HUES6 (cell line): ENCODE data around the gene RLBP1.

Experiments used
- H3K27ac ChIP-seq: 2 replicates; pipeline ENCODE4 v1.7.0; 2013; ENCODE audit warnings: low read depth, mild to moderate bottlenecking, low read length, inconsistent platforms
- H3K27me3 ChIP-seq: 2 replicates; pipeline ENCODE4 v1.6.1; 2013; ENCODE audit warnings: low read length; ENCODE audit not compliant: control insufficient read depth, insufficient read depth
- H3K36me3 ChIP-seq: 2 replicates; pipeline ENCODE4 v1.6.1; 2013; ENCODE audit warnings: low read length; ENCODE audit not compliant: control insufficient read depth, insufficient read depth
- H3K4me1 ChIP-seq: 2 replicates; pipeline ENCODE4 v1.6.1; 2013; ENCODE audit warnings: low read length; ENCODE audit not compliant: control insufficient read depth, insufficient read depth
- H3K4me3 ChIP-seq: 2 replicates; pipeline ENCODE4 v1.5.1; 2013; ENCODE audit warnings: low read depth, low read length
- H3K9ac ChIP-seq: one replicate; pipeline ENCODE4 v1.6.1; 2013; ENCODE audit warnings: mild to moderate bottlenecking, low read length
- H3K9me3 ChIP-seq: 2 replicates; pipeline ENCODE4 v1.6.1; 2013; ENCODE audit warnings: low read depth, low read length; ENCODE audit not compliant: control insufficient read depth, insufficient read depth

RLBP1 gene

DNA sequence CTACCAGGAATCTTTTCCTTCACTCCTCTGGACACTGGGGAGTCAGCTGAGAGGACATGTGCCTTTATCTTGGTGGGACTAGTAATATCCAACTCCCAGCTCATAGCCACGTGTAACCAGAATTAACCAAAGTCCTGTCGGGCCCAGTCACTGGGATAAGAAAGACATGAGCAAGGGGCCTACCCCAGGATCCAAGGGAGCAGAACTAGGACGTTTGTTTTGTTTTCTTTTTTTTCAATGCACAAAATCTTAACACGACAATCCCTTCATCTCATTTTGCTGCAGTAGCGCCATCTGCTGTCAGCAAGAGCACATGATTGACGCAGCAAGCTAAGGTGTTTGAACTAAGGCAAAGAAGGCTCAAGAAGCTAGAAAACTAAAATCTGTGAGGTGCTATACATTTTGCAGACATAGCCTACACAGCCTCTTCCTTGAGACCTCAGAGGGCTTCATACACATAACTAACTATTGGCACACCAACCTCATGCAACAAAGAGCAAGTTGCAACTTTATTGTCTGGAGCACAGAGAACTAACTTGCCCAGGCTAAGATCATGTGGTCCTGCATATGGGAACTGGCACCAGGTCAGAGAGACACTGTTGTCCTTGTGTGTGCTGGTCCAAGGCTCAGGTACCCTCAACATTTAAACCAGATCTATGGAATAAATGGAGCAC is 43.6 kb downstream of the RLBP1 start:
- no peaks in the 10 kb centered on the region for H3K27me3 ChIP-seq
- H3K27ac ChIP-seq, result no peak overlapping the region
- no peaks in the 10 kb centered on the region for H3K9me3 ChIP-seq

GRCh38 chr15:89177116-89177515 is 44.3 kb downstream of the RLBP1 start:
- Histone ChIP-seq H3K27ac (no peak overlapping the region), H3K36me3 (no peaks in the 10 kb centered on the region), H3K27me3 (no peaks in the 10 kb centered on the region)

More for the DNA sequence above, 43.6 kb downstream of the RLBP1 start:
- no peaks in the 10 kb centered on the region for H3K4me1 ChIP-seq
- H3K4me3 ChIP-seq, result no peak overlapping the region
- H3K9ac ChIP-seq, result no peak overlapping the region
- H3K36me3 ChIP-seq, result no peaks in the 10 kb centered on the region

DNA sequence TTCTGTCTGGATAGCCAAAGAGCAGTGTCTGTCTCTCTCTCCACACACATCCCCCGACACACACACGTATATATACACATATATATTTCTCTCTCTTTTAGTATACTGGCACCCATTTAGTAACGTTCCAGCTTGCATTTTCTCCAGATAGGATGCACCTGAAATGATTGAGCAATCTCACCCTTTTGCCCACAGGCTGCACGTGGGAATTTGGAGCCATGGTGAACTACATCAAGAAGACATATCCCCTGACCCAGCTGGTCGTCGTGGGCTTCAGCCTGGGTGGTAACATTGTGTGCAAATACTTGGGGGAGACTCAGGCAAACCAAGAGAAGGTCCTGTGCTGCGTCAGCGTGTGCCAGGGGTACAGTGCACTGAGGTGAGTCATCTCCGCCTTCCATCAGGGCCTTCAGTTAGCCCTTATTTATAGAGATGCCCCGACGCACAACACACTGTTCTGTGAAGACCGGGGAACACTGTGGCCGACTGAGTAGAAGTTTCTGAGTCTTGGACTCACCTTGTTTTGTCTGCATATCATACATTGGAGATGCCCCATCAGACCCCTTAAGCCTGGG is 45.7 kb downstream of the RLBP1 start:
- H3K4me1 ChIP-seq, result no peaks in the 10 kb centered on the region
- no peaks in the 10 kb centered on the region for H3K9me3 ChIP-seq
- no peak overlapping the region for H3K27ac ChIP-seq

More at GRCh38 chr15:89177116-89177515, 44.3 kb downstream of the RLBP1 start:
- Histone ChIP-seq H3K4me1 (no peaks in the 10 kb centered on the region), H3K9ac (no peak overlapping the region), H3K4me3 (no peak overlapping the region), H3K9me3 (no peaks in the 10 kb centered on the region)

GRCh38 chr15:89174476-89174875 is 46.9 kb downstream of the RLBP1 start:
- H3K9ac ChIP-seq, result no peak overlapping the region
- no peaks in the 10 kb centered on the region for H3K4me1 ChIP-seq
- H3K36me3 ChIP-seq, result no peaks in the 10 kb centered on the region
- H3K9me3 ChIP-seq, result no peaks in the 10 kb centered on the region
- no peaks in the 10 kb centered on the region for H3K27me3 ChIP-seq
- H3K4me3 ChIP-seq, result no peak overlapping the region
- no peak overlapping the region for H3K27ac ChIP-seq

More for the DNA sequence above, 45.7 kb downstream of the RLBP1 start:
- Histone ChIP-seq H3K9ac (no peak overlapping the region), H3K4me3 (no peak overlapping the region), H3K36me3 (no peaks in the 10 kb centered on the region), H3K27me3 (no peaks in the 10 kb centered on the region)

- Histone ChIP-seq H3K9me3 (no peaks in the 10 kb centered on the region), H3K36me3 (no peaks in the 10 kb centered on the region), H3K27ac (no peak overlapping the region), H3K4me1 (peaks cover under 1% of the 10 kb centered on the region; the same call in 1 of the 2 replicates), H3K4me3 (no peak overlapping the region), H3K27me3 (no peaks in the 10 kb centered on the region), H3K9ac (no peak overlapping the region)
Measured at GRCh38 chr15:89172921-89173320, 48.5 kb downstream of the RLBP1 start.

DNA sequence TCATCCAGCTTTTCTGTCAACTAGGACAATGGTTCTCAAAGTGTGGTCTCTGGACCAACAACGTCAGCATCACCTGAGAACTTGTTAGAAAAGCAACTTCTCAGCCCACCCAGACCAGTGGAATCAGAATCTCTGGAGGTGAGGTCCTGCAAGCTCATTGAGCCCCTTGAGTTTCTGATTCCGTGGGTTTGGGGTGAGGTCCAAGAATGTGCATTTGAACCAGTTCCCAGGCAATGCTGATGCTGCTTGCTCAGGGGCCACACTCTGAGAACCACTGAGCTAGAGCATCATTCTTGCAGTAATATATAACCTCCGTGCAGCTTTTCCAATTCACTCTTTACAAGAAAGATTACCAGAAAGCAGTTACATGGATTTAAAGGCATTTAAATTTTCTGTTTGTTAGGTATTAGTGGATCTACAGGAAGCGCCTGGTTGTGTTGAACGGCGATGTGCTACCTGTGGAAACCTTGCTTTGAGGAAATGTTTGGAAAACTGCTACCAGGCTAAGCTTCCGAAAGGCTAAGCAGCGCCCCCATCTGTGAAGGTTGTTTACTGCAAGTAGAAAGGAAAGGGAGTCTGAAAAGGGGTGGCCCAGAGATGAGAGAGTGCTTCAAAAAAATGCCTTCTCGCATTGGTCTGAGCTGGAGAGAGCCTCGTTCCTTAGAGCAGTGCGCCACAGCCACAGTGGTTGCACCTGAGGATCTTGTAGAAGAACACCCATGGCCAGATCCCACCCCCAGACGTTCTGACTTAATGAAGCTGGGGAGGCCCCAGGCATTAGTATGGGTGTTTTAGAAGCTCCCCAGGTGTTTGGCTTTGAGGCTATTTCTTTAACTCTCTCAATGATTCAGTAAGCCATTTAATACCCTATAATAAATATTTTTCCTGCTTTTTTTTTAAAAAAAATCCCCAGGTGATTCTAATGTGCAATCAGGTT is 50.0 kb downstream of the RLBP1 start:
- no peak overlapping the region for H3K27ac ChIP-seq
- H3K4me3 ChIP-seq, result no peak overlapping the region
- no peaks in the 10 kb centered on the region for H3K9me3 ChIP-seq
- H3K27me3 ChIP-seq, result no peaks in the 10 kb centered on the region
- H3K4me1 ChIP-seq, result peaks cover 16% of the 10 kb centered on the region
- no peaks in the 10 kb centered on the region for H3K36me3 ChIP-seq
- no peak overlapping the region for H3K9ac ChIP-seq

DNA sequence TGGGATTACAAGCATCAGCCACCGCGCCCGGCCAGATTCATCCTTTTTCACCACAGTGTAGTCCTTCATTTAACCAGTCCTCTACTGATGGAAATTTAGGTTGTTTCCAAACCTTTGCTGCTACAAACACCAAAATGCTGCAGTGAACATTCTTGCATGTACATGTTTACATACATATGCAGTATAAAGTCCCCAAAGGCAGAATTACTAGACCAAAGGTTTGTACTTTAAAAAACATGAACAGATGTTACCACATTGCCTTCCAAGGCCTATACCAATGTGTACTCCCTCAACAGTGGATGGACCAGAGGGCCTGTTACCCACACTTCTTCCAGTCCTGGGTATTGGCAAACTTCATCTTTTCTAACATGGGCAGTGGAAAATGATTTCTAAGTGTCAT is 51.0 kb downstream of the RLBP1 start:
- Histone ChIP-seq H3K36me3 (no peaks in the 10 kb centered on the region), H3K27ac (no peak overlapping the region), H3K9me3 (no peaks in the 10 kb centered on the region)

DNA sequence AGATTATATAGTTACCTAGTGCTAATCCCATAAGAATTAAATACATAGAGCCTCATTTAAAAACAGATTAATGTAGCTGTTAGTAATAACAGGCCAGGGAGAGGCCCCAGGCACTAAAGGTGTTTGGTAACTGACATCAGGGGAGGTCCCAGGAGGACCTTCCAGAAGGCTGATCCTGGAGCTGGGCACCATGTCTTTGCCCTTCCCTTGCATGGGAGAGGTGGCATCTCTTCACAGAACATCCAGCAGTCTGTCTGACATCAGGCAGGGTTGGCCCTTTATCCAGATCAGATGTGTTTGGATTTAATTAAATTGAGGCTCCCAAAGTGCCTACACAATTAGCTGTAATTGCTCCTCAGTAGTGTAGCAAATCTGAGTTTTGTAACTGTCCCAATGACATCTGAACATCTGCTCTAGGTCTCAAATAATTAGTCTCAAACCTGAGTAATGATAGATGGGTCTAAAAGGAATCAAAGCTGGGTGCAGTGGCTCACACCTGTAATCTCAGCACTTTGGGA is 53.0 kb downstream of the RLBP1 start:
- no peaks in the 10 kb centered on the region for H3K9me3 ChIP-seq
- H3K27me3 ChIP-seq, result no peaks in the 10 kb centered on the region
- peaks cover 25% of the 10 kb centered on the region for H3K4me1 ChIP-seq
- H3K27ac ChIP-seq, result no peak overlapping the region
- H3K9ac ChIP-seq, result no peak overlapping the region
- no peak overlapping the region for H3K4me3 ChIP-seq
- H3K36me3 ChIP-seq, result no peaks in the 10 kb centered on the region

More for the DNA sequence above, 51.0 kb downstream of the RLBP1 start:
- H3K4me3 ChIP-seq, result no peak overlapping the region
- no peaks in the 10 kb centered on the region for H3K27me3 ChIP-seq
- no peak overlapping the region for H3K9ac ChIP-seq
- H3K4me1 ChIP-seq, result peaks cover 25% of the 10 kb centered on the region

DNA sequence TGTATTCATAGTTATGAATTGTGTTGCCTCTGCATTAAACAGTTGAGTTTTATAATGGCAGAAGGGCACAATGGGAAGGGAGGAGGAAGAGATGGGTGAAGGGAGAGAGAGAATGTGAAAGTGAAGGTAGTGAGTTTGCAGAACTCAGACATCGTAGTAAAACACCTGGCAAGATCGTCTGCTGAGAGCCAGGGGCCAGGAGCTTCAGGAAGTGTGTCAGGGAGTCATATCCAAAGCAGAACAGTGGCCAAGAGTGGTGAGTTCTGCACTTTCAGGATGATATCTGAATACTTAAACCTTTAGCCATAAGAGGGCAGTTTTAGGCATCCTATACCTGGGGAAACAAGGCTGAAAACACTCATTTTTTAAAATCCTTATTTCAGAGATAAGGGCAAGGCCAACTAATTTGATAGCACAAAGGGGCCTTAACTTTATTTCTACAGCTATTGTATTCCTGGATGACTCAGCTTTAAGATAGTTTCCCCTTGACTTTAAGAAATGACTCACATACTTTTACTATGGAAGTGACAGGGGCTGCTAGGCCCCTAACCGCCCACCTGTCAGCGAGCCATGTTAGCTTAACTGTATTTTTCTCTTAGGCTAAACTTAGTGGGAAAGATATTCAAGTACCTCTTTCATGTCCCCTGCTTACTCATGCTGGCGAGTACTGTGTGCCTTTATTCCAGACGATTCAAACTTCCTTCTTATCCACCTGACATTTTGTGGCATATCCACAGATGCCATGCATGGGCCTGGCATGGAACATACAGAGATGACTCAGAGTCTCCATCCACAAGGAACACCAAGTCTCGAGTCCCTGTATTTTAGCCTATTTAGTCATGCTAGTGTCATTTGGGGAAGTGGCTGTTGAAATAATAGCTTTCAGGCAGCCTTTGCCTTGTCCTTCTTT is 53.9 kb downstream of the RLBP1 start:
- Histone ChIP-seq H3K27ac (no peak overlapping the region), H3K27me3 (no peaks in the 10 kb centered on the region), H3K9me3 (no peaks in the 10 kb centered on the region), H3K4me3 (no peak overlapping the region), H3K9ac (no peak overlapping the region), H3K36me3 (no peaks in the 10 kb centered on the region), H3K4me1 (peaks cover 25% of the 10 kb centered on the region)

- H3K9me3 ChIP-seq, result no peaks in the 10 kb centered on the region
- no peak overlapping the region for H3K27ac ChIP-seq
- no peaks in the 10 kb centered on the region for H3K36me3 ChIP-seq
- H3K4me1 ChIP-seq, result peaks cover 25% of the 10 kb centered on the region
- no peak overlapping the region for H3K4me3 ChIP-seq
- H3K27me3 ChIP-seq, result no peaks in the 10 kb centered on the region
- H3K9ac ChIP-seq, result no peak overlapping the region
Measured at GRCh38 chr15:89165677-89166076, 55.7 kb downstream of the RLBP1 start.
